Activated CD8-positive, alpha-beta memory T cell treated with anti-CD3 and anti-CD28 coated beads, Interleukin-2, amount 50 U/mL, for 48 hours (primary cell): ENCODE measurements around the gene TUFM.
"Not testable (repeated sequence)": the region's sequence is repeated elsewhere in the genome, so short reads cannot be mapped to it uniquely, and the experiment has no call there.

Experiments
- DNase-seq: peaks from one replicate; pipeline ENCODE4 v3.0.0-alpha.2; 2020

The TUFM gene

GRCh38 chr16:28846080-28846932, at the start of gene TUFM:
Gene TUFM (minus strand): TSS chr16:28846348. CDS start chr16:28846269, 79 bp downstream.
- peak; percentile 98 for DNase-seq

DNA sequence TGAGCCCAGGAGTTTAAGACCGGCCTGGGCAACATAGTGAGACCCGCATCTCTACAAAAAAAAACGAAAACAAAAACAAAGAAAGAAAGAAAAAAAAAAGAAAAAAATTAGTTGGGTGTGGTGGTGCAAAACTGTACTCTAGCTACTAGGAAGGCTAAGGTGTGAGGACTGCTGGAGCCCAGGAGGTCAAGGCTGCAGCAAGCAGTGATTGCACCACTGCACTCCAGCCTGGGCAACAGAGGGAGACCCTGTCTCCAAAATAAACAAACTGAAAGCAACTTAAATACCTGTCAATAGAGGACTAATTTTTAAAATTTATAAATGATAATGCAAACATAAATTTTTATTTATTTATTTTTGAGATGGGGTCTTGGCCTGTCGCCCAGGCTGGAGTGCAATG, 49.5 kb upstream of the TUFM start:
- DNase-seq, result no peak

DNA sequence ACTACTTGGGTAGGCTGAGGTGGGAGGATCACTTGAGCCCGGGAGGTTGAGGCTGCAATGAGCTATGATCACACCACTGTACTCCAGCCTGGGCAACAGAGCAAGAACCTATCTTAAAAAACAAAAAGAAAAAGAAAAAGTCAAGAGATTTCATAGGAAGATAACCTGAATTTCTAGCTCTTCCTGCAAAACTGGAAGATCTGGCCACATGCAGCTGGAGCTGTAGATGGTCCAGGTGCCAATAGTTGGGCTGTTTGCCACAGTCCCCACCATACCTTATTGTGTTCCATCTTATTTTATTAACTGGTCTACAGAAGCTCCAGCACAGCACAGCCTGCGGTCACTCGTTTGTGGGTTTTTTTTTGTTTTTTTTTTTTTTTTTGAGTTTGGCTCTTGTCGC, 47.1 kb upstream of the TUFM start:
- no peak for DNase-seq

DNA sequence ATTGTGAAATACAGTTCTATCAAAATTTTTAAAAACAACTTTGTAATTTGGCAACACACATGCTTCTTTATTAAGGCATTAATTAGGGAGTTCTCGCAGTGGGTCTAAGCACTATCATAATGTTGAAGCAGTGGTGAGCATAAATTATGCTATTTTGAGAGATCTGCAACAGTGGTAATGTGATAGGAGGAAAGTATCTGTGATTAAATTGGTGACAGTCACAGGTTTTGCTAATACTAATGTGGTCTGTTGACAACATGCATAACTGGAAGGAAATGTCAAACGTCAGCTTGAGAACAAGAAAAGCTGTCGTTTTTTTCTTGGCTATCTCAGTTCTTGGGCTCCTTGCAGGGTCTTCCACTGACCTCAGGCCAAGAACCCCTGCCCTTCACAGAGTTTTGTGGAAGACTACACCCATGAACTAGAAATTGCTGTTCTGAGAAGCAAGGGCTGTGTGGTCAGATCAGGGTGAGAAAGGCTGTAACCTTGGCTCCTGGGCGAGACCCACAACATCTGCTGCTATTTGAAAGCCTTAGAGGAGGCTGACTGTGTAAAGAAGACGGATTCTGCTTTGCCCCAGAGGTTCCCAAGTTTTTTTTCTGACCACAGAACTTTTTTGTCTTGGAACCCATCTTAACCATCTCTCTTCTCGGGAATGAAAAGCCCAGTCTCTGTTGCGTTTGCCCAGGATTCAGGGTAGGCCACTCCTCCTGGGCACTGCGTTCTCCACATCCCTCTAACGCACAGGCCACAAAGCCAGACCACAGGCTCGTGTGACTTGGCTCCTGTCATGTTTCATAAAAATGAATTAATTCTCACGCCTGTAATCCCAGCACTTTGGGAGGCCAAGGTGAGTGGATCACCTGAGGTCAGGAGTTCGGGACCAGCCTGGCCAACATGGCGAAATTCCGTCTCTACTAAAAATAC, 46.1 kb upstream of the TUFM start:
- no peak for DNase-seq

DNA sequence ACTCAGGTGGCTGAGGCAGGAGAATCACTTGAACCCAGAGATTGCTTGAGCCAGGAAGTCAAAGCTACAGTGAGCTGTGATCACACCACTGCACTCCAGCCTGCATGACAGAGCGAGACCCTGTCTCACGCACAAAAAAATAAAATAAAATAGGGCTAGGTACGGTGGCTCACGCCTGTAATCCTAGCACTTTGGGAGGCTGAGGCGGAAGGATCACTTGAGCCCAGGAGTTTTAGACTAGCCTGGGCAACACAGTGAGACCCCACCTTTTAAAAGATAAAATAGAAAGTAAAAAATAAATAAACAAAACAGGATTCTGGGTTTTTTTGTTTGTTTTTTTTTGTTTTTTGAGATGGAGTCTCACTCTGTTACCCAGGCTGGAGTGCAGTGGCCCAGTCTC, 44.2 kb upstream of the TUFM start:
- DNase-seq, result not testable (repeated sequence)

DNA sequence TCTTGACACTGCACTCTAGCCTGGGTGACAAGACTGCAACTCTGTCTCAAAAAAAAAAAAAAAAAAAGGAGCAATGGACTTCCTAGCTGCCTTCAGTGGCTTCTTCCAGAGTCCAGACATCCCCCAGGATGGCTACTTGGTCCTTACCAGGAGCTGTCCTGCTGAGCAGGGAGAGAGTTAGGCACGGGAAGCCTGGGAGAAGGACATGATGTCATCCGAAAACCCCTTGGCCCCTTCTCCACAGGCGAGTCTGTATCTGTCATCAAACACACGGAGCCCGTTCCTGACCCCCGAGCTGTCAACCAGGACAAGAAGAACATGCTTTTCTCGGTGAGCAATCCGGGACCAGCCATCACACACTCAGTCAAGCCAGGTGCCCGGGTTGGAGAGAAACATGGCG, 40.8 kb upstream of the TUFM start:
- no peak for DNase-seq

- no peak for DNase-seq
Measured at GRCh38 chr16:28884045-28884444, 37.9 kb upstream of the TUFM start.

DNA sequence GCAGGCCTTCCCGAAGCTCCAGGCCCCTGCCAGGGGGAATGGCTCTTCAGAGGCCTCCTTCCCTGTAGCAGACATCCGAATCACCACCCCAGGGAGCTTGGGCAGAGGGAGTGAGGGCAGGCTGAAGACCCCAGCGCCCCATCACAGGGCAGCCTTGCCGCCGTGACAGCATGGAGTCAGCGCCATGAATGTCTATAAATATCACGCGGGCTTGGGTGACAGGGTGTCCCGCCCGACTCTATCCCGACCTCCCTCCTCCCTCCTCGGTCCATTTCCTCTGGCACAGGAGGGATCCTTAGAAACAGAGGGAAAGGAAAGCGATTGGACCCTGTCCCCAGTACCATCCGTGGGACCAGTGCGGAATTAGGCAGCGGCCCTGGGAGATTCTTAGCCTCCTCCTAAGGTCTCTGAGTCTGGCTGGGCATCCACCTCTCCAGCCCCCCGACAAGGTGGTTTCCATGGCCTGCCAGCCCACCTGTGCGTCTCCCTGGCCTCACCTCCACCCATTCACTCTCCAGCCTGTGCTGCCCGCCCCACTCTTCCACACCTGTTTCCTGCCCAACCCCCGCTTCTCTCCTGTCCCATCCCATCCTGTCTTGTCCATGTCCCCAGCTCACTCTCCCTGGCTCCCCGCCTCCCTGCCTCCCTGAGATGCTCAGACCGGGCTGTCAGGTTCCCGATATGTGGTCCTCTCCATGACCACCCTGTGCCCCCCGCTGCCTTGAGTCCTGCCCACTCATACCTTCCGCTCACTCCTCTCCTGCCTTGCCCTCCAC, 37.3 kb upstream of the TUFM start:
- no peak for DNase-seq

GRCh38 chr16:28882551-28883160, 36.5 kb upstream of the TUFM start:
- DNase-seq, result no peak

GRCh38 chr16:28881565-28881964, 35.4 kb upstream of the TUFM start:
- not testable (repeated sequence) for DNase-seq

DNA sequence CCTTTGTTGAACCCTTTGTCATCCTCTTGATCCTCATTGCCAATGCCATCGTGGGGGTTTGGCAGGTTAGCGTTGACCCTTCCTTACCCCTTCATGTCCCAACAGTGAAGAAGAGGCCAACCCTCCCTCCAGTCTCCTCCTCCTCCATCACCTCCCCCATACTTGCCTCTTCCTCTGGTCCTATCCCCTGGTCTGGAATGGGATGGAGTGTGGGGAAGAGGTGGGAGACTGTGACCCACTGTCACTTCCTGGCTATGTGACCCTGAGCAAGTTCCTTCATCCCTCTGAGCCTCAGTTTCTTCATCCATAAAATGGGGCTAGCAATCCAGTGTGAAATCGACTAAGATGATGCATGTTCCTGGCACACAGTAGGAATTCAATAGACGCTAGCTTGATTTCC, 34.8 kb upstream of the TUFM start:
- no peak for DNase-seq

GRCh38 chr16:28880589-28880915, 34.4 kb upstream of the TUFM start:
- no peak for DNase-seq

DNA sequence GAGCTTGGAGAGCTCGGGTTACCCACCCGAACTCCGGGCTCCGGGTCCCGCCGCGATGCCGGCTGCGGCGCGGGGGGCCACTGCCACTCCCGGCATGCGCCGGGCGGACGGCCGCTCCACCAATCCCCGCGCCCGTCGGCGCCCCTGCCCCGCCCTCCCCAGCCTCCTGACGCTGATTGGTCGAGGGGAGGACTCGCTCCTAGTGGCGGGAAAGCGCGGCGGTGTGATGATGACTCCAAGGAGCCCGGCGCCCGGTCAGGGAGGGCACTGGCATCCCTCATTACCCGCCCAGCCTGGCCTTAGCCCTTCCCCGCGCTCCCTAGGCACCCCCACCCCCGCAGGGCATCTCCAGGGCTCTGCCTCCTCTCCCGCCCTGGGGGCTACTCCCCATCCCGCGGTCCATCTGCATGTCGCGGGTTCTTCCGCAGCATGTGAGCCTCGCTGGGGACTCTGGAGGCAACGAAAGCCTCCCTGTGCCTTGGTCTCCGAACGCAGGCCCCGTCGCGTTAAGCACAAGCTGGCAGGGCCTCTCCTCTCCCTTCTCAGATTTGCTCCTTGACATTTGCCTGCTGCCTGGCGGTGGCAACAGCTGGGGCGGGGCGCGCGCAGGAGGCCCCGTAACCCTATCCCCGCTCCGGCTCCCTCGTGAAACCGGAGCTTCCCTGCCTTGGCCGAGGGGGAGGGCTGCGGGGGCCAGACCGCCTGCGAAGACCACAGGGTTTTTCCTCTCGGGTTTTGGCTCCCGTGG, 33.9 kb upstream of the TUFM start:
- peak; percentile 93 for DNase-seq

- DNase-seq, result no peak
Measured at GRCh38 chr16:28879261-28879840, 33.2 kb upstream of the TUFM start.

- peak; percentile 51 for DNase-seq
Measured at GRCh38 chr16:28878083-28878926, 32.2 kb upstream of the TUFM start, which contains the start of gene ATP2A1. Gene ATP2A1 (plus strand): TSS chr16:28878488. CDS start chr16:28878672, 184 bp downstream.

GRCh38 chr16:28877655-28878000, 31.5 kb upstream of the TUFM start:
- DNase-seq, result no peak

DNA sequence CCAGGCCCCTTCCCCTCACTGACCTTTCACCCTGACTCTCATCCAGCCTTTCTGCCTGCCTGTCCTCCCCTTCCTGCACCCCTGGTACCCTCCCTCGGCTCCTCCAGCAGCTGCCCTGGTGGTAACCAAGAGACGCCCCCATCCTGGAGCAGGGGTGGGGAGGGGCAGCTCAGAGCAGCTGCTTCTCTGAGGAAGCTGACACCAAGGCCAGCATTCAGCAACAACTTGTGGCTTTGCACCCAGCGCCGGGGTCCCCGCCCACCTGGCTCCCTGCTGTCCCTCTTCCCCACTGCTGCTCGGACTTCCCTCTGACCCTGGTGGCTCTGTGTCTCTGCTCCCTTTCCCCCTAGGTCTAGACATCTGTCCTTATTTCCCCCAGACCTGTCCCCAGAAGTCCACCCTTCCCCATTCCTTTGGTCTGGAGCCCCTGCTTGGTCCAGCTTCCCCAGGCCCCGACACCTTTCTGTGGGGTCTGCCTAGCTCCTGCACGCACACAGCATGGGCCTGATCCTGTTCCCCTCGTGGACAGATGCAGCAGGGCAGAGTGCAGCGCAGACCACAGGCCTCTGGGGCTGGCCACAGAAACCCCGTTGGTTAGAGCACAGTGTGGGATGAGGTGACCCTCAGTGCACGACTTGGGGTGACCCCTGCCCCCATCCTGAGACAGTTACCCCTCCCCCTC, 31.0 kb upstream of the TUFM start:
- peak; percentile 55 for DNase-seq

DNA sequence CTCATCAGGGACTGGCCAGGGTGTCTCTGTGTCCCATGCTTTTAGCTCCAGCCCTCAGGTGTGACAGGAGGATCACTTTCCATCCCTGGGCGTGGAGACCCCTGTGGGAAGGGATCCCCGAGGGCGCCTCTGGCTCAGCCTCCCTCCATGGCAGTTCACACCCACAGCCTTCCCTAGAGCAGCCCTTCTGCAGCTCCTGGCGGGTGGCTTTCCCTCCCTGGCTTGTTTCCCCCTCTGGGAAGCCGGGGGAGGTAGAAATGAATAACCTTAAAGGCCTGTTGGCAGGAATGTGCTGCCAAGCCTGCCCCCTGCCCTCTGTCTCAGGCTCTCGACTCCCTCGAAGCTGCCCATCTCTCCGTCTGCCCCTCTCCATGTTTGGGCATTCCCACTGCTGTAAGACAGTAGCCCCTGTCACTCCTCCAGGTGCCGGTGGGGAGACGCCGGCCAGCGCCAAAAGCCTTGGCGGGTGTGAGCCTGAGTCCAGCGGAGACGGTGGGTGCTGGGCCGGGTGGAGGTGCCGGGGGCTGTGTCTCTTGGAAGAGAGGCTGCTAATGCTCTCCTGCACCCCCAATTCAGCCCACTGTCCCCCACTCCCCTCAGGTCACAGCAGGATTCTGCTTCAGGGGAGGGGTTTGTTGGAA, 30.0 kb upstream of the TUFM start:
- no peak for DNase-seq
